ENCODE results near the gene MEGF11.

DNA sequence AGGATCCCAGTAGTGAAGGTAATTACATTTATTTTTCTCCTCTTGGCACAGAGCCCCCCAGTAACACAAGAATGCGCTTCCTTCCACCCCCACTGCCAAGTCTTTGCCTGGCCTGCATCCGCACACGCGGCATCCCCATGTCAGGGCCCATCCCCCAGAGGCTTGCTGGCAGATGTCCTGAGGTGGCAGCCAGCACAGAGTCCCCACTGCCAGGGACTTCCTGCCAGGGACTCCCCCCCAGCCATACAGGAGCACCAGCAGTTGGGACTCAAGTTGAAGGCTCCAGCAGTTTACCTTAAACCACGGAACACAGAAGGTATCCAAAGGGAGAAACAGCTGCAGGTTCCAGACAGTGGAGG is 41.0 kb downstream of the MEGF11 start:
- TF ChIP-seq POLR2A (IDR thresholded peaks at IDR 0.05) (no peak), CTCF (IDR thresholded peaks at IDR 0.05) (no peak)
